Right lobe of liver (tissue), 4 donors: ENCODE measurements around the gene RPS5.

ENCODE experiments used
- CTCF ChIP-seq, 4 donors: fragments of 200-600 bp in 3 of 4; fragments of 450-650 bp in 1 of 4; IDR thresholded peaks; one replicate each; pipeline versions ENCODE4 v1.5.1 to v1.8.0; 2016 to 2022; ENCODE audit warnings: antibody characterized with exemption in 4 of 4, mild to moderate bottlenecking in 2 of 4
- POLR2A ChIP-seq: fragments of 450-650 bp; IDR thresholded peaks from one replicate; pipeline ENCODE4 v1.6.1; 2017; ENCODE audit warnings: antibody characterized with exemption, mild to moderate bottlenecking
- donor health status: DM: no; HTN: no; CAD: no.
- donor health status: DM: no; HTN: no; CAD: no.
- donor health status: DM: no; HTN: yes; CAD: no.

DNA sequence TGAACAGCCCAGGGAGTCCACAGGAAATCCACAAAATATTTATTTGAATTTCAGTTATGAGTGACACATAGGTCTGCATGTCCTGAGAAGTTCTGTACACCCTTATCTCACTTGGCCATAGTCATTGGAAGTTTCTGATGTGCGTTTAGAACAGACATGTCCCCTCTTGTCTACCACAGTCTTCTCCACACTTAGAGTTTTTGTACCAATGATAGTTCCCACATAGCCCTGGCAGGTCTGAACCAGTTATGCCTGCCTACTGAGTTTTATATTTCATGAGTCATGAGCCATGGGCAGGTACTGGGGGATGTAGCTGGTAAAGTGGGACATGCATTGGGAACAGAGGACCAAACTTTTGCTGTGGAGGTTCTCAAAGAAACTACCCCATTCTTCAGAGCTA lies 41.5 kb downstream of the RPS5 start:
- TF ChIP-seq CTCF (IDR thresholded peaks at IDR 0.05) (no peak), POLR2A (no peak)
